HL-60 (cell line): ENCODE measurements around the gene SAMD5.

Source experiments
- POLR2AphosphoS5 ChIP-seq: IDR thresholded peaks from 2 replicates; pipeline ENCODE4 v1.6.1; 2012; ENCODE audit warnings: low read depth
- SPI1 ChIP-seq: IDR thresholded peaks from 2 replicates; pipeline ENCODE4 v1.6.1; 2012; ENCODE audit warnings: low read depth, mild to moderate bottlenecking, borderline replicate concordance
- TF ChIP-seq, protein P1 (sequence below): IDR thresholded peaks from one replicate; pipeline ENCODE4 v1.5.1; 2011; ENCODE audit warnings: low read length, control low read depth, inconsistent platforms; ENCODE audit not compliant: insufficient read depth
- TF ChIP-seq, protein P2 (sequence below): IDR thresholded peaks from 2 replicates; pipeline ENCODE4 v1.6.1; 2012; ENCODE audit warnings: low read depth; ENCODE audit not compliant: insufficient replicate concordance

DNA sequence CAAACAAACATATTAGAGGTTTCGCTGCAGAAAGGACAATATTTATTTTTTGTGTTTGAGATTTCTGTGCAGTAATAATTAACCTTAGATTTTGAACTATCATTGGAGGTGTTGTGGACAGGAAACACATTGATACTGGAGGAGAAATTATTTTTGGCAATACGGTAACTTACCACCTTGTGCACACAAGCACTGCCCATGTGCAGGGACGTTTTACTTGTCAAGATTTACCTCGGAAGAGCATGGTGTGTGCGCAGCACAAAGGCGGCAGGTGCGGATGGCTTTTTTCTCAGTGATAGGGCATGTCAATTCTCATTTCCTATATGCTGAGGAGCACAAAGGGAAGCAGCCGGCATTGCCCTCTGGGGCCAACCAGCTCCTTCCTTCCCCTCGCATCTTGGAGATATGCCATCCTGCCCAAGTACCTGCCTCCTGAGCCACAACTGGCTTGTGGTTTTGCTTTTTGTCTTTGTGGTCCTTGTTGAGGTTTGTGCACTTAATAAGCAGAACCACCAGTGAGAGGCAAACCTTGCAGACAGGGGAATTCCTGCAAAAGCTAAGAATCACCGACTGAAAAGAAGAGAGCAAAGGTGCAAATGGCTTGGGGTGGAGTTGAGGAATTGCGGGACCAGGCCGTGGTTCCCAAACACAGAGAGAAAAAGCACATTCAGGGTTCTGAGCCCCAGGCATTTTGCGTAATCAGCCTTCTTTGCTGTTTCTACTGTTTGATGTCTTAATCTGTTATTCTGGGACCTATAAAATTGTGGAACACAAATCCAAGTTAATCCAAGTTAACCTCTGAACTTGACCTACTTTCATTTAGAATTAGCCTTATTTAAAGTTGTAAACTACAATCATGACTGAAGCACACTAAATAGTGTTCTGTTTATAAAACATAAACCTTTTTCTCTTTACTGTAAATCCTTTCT lies 21.9 kb downstream of the SAMD5 start:
- TF ChIP-seq, protein P1, sequence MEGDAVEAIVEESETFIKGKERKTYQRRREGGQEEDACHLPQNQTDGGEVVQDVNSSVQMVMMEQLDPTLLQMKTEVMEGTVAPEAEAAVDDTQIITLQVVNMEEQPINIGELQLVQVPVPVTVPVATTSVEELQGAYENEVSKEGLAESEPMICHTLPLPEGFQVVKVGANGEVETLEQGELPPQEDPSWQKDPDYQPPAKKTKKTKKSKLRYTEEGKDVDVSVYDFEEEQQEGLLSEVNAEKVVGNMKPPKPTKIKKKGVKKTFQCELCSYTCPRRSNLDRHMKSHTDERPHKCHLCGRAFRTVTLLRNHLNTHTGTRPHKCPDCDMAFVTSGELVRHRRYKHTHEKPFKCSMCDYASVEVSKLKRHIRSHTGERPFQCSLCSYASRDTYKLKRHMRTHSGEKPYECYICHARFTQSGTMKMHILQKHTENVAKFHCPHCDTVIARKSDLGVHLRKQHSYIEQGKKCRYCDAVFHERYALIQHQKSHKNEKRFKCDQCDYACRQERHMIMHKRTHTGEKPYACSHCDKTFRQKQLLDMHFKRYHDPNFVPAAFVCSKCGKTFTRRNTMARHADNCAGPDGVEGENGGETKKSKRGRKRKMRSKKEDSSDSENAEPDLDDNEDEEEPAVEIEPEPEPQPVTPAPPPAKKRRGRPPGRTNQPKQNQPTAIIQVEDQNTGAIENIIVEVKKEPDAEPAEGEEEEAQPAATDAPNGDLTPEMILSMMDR = no peak
- TF ChIP-seq, protein P2, sequence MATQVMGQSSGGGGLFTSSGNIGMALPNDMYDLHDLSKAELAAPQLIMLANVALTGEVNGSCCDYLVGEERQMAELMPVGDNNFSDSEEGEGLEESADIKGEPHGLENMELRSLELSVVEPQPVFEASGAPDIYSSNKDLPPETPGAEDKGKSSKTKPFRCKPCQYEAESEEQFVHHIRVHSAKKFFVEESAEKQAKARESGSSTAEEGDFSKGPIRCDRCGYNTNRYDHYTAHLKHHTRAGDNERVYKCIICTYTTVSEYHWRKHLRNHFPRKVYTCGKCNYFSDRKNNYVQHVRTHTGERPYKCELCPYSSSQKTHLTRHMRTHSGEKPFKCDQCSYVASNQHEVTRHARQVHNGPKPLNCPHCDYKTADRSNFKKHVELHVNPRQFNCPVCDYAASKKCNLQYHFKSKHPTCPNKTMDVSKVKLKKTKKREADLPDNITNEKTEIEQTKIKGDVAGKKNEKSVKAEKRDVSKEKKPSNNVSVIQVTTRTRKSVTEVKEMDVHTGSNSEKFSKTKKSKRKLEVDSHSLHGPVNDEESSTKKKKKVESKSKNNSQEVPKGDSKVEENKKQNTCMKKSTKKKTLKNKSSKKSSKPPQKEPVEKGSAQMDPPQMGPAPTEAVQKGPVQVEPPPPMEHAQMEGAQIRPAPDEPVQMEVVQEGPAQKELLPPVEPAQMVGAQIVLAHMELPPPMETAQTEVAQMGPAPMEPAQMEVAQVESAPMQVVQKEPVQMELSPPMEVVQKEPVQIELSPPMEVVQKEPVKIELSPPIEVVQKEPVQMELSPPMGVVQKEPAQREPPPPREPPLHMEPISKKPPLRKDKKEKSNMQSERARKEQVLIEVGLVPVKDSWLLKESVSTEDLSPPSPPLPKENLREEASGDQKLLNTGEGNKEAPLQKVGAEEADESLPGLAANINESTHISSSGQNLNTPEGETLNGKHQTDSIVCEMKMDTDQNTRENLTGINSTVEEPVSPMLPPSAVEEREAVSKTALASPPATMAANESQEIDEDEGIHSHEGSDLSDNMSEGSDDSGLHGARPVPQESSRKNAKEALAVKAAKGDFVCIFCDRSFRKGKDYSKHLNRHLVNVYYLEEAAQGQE = no peak
- TF ChIP-seq SPI1 (no peak), POLR2AphosphoS5 (peak; percentile 73)
